Pulmonary artery endothelial cell (primary cell): ENCODE results near the gene XYLT1. TPM values are rescaled to one million over a fixed set of nuclear protein-coding genes. Genes with fewer than 3 reads are reported as not detected.
"Not testable (repeated sequence)": the region's sequence is repeated elsewhere in the genome, so short reads cannot be mapped to it uniquely, and the experiment has no call there.

Source experiments
- DNase-seq: peaks from one replicate; pipeline ENCODE4 v3.0.0-alpha.2; 2011; ENCODE audit warnings: low read depth, low spot score
- total RNA-seq: library from RNA; depleted of rRNA; stranded (reverse); fragments of >200 nt; gene quantifications from 2 replicates; pipeline ENCODE4 v1.2.3, GENCODE V29; 2014

Gene XYLT1
- total RNA-seq, 1 donor from 2014 or later, result 0.92 TPM

GRCh38 chr16:17432901-17433576 lies 37.7 kb downstream of the XYLT1 start:
- DNase-seq, result no peak

- DNase-seq, result no peak
Measured at GRCh38 chr16:17431968-17432625, 38.7 kb downstream of the XYLT1 start.

GRCh38 chr16:17431012-17431411 lies 39.7 kb downstream of the XYLT1 start:
- DNase-seq, result no peak

- no peak for DNase-seq
Measured at GRCh38 chr16:17426451-17426850, 44.3 kb downstream of the XYLT1 start.

GRCh38 chr16:17424771-17425170 lies 46.0 kb downstream of the XYLT1 start:
- DNase-seq, result no peak

GRCh38 chr16:17423221-17423620 lies 47.5 kb downstream of the XYLT1 start:
- DNase-seq, result no peak

GRCh38 chr16:17420816-17421215 lies 49.9 kb downstream of the XYLT1 start:
- no peak for DNase-seq

GRCh38 chr16:17419266-17419665 lies 51.5 kb downstream of the XYLT1 start:
- no peak for DNase-seq

GRCh38 chr16:17417740-17418139 lies 53.0 kb downstream of the XYLT1 start:
- DNase-seq, result no peak

- DNase-seq, result no peak
Measured at GRCh38 chr16:17416461-17417311, 54.1 kb downstream of the XYLT1 start.

- no peak for DNase-seq
Measured at GRCh38 chr16:17414916-17415315, 55.8 kb downstream of the XYLT1 start.

GRCh38 chr16:17414421-17414820 lies 56.3 kb downstream of the XYLT1 start:
- no peak for DNase-seq

GRCh38 chr16:17413508-17413907 lies 57.3 kb downstream of the XYLT1 start:
- no peak for DNase-seq

GRCh38 chr16:17412791-17413190 lies 58.0 kb downstream of the XYLT1 start:
- no peak for DNase-seq

- no peak for DNase-seq
Measured at GRCh38 chr16:17412221-17412620, 58.5 kb downstream of the XYLT1 start.

GRCh38 chr16:17411263-17411662 lies 59.5 kb downstream of the XYLT1 start:
- DNase-seq, result no peak

GRCh38 chr16:17410316-17410715 lies 60.4 kb downstream of the XYLT1 start:
- DNase-seq, result not testable (repeated sequence)

- DNase-seq, result no peak
Measured at GRCh38 chr16:17409894-17410293, 60.9 kb downstream of the XYLT1 start.

GRCh38 chr16:17408955-17409441 lies 61.8 kb downstream of the XYLT1 start:
- no peak for DNase-seq

- DNase-seq, result no peak
Measured at GRCh38 chr16:17408296-17408695, 62.5 kb downstream of the XYLT1 start.

GRCh38 chr16:17407321-17407720 lies 63.4 kb downstream of the XYLT1 start:
- no peak for DNase-seq
